Left lobe of liver (tissue), 2 donors: ENCODE results near the gene PDZRN3. TPM values are rescaled to one million over a fixed set of nuclear protein-coding genes. Genes with fewer than 3 reads are reported as not detected.
"Not testable (repeated sequence)": the region's sequence is repeated elsewhere in the genome, so short reads cannot be mapped to it uniquely, and the experiment has no call there.

Experiments used
- ATAC-seq: fragments of 200-7000 bp; cut with Tn5 transposase; one replicate; pipeline ENCODE4 v1.9.1; 2020; ENCODE audit warnings: mild to moderate bottlenecking, moderate library complexity
- DNase-seq: peaks from one replicate; pipeline ENCODE4 v3.0.0-alpha.2; 2020; ENCODE audit warnings: low spot score
- total RNA-seq: library from RNA; stranded (reverse); gene quantifications from one replicate; pipeline ENCODE4 v1.2.1, GENCODE V29; 2021
- donor health status: DM: no; HTN: no; CAD: no; lungs with moderate emphysema.
- donor health status: DM: no; HTN: yes; CAD: no.

Gene PDZRN3
- total RNA-seq, 1 donor from 2014 or later, result 1.3 TPM

DNA sequence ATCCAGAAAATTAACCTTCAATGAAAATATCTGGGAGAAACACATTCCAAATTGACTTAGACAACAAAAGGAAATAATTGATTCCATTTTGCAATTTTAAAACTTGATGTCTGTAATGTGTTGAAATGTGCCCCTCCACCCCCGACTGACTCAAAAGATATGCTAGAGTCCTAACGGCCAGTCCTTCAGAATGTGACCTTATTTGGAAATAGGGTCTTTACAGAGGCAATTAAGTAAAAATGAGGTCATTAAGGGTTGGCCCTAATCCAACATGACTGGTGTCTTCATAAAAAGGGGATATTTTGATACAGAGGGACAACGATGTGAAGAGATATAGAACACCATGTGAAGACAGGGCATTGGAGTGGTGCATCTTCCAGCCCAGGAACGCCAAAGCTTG, 153.9 kb downstream of the PDZRN3 start:
- DNase-seq, result no peak
- ATAC-seq, result no peak

DNA sequence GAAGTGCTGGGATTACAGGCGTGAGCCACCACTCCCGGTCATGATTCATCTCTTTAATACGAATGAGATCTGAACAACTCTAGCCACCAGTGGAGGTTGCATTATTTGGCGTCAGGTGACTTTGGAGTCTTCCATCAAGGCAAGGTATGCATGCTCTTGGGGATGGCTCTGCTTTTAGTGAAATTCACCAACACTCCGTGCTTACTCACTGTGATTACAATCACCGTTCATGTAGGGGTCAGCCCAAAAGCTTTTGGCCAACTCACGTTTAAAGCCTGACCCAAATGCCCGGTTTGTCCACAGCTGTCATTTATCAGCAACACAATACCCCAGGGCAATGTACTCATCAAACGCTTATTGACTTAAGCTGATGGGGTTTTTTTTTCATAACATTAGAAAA, 155.4 kb downstream of the PDZRN3 start:
- no peak for DNase-seq
- no peak for ATAC-seq

DNA sequence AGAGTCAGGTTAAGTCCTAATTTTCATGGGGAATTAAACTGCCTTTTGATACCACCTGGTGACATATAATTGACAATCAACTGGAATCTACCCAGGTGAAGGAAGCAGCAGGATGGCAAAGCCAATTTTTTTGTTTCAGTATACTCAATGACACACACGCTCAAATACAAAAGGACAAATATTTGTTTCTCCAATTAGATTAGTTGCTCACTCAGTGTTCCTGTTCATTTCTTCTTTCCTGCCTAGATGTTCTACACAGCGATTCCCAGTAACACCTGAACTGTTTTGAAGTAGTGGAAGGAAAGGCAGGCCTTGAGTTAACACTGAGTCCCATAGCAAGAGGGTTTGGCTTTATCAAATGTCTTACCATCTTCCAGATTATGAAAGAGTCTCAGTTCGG, 157.5 kb downstream of the PDZRN3 start:
- DNase-seq, result no peak
- ATAC-seq, result no peak

DNA sequence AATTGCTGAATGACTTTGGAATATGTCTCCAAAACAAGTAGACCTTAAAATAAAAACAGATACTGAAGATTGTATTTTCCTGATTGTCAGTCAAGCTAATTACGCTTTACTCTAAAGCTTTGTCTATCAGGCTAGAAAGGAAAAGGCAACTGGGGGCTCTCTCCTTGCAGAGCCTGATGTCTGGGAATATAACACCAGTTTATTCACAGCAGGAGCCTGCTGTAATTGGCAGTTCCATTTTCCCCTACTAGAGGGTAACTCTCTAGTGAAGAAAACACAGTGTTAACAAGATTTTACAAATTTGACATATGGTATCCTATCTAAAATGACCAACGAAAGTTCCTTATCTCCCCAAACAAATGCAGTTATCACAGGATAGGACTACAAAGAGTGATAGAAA, 158.8 kb downstream of the PDZRN3 start:
- ATAC-seq, result no peak
- no peak for DNase-seq

DNA sequence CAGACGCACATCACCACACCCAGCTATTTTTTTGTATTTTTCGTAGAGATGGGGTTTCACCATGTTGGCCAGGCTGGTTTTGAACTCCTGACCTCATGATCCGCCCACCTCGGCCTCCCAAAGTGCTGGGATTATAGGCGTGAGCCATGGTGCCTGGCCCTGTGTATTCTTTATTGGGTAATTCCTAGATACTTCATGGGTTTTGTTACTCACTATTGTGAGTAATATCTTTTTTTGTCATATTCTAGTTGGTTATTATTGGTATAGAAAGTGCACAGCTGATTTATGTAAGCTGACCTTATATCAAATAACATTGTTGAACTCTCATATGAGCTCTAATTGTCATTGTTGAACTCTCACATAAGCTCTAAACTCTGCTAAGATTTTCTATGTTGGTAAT, 160.6 kb downstream of the PDZRN3 start:
- ATAC-seq, DNase-seq: not testable (repeated sequence)

DNA sequence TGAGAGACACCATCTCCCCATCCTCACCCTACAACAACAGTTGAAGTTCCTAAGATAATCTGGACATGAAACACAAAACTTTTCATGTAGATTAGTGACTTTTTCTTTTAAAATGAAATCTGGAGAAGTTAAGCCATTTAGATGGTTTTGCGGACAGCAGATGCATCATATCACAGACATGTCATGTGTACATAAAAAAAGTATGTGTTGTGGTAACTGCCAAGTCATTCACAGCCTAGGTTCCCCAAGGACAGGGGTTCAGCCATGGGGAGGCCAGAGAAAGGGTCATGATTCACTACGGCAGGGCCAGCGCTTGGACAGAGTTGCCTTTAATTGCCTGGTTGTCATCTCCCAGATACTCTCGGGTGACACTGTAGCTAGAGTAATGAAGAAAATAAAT, 163.2 kb downstream of the PDZRN3 start:
- ATAC-seq (no peak), DNase-seq (no peak)

DNA sequence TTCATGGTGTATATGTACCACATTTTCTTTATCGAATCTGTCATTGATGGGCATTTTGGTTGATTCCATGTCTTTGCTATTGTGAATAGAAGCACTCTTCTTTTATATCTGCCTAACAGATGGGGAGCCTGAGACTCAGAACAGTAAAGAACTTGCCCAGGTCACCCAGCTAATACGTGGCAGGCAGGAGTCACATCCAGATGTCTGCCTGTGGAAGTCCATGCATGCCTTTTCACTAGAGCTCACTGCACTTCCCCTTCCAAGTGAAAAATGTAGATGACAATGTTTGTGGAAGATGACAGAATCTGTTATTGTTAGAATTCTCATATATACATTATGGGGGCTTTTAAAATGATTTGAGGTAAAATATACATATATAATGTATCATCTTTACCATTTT, 165.0 kb downstream of the PDZRN3 start:
- DNase-seq (no peak), ATAC-seq (no peak)

DNA sequence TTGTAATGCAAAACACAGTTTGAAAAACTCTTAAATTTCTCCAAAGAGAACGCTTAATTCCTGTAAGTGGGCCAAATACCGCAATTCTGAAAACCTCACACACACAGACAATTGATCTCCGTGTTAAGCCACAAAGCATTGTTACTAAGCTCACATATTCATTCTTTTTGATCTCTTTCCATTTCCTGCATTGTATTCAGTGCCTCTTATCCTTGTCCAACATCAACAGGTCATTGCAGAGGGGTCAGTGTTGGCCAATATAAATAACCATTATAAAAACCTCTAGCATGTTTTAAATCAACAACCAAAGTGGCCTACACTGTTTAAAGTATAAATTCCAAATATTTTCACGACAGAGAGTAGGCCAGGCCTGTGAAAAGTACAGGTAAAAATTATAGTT, 171.1 kb downstream of the PDZRN3 start:
- ATAC-seq, result no peak
- no peak for DNase-seq

DNA sequence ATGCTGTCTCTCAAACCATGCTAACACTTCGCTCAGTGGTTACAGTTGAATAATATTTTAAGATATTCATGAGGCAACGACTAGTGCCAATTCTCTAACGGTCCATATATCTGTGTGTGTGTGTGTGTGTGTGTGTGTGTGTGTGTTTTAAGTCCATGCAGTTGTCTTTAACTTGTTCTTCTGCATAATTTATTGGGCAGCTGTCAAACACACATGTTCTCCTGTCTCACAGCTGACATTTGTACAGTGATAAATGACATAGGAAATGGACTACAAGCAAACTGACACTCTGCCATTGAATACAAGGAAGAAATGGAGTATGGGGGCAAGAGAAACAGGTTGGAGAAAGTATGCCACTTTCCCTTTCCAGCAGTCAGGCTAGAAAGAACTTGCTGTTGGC, 172.0 kb downstream of the PDZRN3 start:
- no peak for ATAC-seq
- DNase-seq, result no peak

DNA sequence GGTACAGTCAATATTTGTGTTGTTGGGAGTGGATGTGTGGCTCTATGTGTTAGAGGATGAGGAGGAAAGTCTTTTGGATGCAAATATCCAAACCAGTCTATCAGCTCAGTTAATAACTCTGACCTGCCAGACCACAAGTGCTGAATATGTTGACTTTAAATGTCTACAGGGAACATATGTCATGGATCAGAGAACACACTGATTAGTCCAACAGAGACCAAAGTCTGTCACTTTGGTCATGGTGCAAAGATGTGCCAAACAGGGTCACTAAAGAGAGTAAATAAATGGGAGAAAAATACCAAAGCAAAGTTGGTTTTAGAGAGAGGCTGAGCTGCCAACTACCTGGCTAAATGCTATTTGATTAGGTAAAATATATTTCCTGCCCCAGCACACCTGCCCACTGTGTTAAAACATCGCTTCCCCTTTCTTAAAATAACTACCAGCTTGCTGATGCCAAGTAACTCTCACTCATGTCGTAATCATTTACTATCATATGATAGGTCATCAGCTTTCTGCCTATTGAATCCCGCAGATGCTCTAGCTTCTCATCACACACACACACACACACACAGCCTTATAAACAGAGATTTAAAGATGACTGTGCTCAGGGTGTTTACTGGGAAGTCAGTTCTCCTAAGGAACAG, 173.3 kb downstream of the PDZRN3 start:
- no peak for DNase-seq
- no peak for ATAC-seq

DNA sequence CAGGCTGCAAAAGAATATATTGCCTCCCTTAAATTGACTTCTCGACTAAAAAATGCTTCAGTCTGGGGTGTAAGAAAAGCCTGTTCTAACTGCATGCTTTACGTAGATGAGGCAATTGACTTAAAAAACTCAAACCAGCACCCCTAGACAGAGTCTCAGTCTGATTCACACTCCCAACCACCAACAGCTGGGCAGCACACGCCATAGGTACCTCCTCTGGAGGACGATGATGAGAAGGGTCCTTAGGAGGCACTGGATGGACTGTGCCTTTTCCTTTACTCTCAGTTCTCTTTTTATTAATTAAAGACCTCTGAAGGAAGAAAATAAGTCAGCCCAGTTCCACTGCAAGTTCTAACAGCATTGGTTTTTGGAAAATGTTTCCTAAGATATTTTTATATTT, 175.0 kb downstream of the PDZRN3 start:
- no peak for DNase-seq
- no peak for ATAC-seq

DNA sequence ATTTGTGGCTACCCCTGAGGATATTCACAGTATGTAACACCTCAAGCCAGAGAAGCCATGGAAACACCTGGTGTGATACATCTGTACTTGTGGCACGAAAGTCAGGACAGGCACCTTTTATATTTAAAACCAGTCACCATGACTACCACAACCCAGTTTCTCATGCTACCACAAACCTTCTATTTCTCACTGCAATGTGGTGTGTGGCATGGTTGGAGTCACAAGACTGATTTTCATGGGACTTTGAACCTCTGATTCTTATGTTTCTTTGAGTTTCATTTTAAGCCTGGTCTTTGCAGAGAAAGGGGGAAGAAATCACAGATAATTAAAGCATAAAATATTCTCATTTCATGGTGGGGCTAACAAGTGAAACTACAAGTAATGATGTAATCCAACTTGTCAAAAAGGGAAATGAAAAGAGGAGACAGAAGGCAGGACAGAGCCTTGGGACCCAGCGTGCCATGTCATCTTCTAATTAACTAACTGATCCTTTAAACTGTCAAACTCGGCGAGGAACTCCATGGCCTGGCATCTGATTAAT, 175.9 kb downstream of the PDZRN3 start:
- ATAC-seq (no peak), DNase-seq (no peak)

DNA sequence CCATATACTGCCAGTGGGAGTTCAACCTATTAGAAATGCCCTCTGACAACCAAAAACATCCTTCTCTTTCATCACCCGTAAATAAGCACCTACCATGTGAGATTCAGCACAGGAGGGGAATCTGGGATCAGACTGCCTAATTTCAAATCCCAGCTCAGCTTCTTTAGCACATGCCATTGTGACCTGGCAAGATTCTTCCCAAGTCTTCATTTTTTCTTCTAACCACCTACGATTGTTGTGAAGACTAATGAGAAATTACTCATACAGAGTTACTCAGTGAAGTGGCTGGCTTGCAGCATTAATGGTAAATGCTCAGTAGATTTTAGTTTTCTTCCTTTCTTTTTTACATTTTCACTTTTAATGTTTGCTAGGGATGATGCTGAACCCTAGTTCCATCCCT, 176.7 kb downstream of the PDZRN3 start:
- ATAC-seq (no peak), DNase-seq (no peak)

DNA sequence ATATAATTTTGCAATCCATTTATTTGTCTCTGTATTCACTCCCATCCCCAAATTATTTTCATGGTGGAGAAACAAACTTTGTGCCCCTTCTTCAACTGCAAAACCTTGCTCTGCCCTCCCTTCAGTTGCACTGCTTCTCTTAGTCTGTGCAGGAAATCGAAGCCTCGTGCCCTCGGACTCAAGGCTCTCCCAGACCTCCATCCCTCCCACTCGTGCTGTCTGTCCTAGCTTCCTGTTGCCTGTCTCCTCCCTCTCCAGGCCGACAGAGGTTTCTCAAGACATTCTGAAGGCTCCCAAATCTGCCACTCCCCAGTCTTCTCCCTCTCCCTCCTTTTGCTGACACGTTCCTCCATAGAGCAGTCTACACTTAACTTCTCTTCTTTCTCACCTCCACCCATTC, 177.6 kb downstream of the PDZRN3 start:
- no peak for ATAC-seq

DNA sequence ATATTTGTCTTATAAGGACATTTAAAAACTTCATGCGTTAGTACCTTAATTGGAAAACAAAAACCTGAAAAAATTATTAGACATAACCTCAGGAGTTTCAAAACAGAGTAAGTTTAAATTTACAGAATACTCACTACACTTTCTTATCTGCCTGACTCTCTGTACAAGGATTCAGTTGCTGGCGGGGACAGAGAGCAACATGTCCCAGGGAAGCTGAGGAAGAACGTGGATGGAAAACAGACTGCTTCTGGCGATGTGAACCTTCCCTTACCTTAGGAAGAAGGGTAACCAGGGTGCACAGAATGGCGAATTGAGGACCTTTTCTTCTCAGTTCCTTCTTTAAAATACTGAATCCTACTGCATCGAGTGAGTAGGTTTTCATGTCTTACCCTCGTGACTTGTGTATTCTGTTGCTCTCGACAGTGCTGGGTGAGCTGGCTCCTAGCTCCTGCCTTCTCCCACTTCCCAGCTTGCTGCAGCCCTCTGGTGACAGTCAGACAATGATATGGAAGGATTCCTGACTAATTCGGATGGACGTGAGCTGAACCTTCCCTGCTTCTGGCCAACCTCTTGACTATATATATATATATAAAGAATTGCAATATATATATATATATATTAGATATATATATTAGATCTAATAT, 178.2 kb downstream of the PDZRN3 start:
- ATAC-seq, result no peak

More for the DNA sequence above, 177.6 kb downstream of the PDZRN3 start:
- no peak for DNase-seq

DNA sequence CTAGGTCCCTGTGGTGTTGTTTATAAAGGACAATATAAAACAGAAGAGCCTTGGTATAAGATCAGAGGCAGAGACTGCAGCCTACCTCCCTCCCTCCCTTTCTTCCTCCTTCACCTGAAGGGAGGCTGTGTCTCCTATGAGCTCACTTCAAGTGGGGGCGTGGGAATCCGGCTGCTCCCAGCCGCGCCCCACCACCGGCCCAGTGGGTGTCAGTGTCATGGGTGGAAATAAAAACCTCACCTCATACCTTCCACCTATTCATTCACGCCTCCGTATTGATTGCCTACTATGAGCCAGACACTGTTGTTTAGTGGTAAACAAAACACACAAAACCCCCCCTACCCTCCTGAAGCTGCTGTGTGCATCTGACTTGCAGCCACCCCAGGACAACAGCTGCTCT, 181.9 kb downstream of the PDZRN3 start:
- no peak for ATAC-seq

More for the DNA sequence above, 178.2 kb downstream of the PDZRN3 start:
- no peak for DNase-seq

DNA sequence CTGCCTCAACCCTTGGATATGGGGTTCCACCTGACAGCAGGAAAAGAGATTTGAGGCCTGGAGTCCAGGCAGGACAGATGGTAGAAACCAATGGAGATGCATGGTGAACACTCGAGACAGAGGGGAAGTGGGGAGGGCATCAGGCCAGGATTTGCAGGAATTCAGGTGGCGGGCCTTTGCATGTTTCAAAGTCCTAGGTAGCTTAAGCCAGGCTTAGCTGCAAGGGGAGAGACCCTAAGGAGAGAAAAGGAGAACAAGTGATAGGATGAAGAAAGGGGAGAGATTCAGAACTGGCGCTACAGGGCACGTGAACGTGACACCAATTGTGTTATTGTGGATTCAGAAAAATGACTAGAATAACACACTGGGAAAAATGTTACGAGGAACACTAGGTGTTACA, 182.6 kb downstream of the PDZRN3 start:
- no peak for DNase-seq

More for the DNA sequence above, 181.9 kb downstream of the PDZRN3 start:
- DNase-seq, result no peak

DNA sequence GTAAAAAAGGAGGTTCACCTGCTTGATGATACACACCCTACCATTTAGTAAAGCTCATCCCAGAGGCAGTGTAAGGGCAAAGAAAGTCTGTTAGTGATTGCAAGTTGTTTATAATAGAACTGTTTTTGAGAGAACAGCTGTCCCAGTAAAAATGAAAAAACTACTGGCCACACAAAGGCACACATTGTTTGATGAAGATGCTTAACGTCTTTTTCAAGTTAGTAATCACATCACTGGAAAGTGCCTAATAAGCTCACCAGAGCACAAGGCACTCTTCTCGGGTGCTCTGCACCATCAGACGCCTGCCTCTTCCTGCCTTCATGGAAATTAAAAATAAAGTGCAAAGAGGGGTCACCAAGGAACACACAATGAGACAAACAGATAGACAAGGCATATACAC, 186.9 kb downstream of the PDZRN3 start:
- no peak for DNase-seq
- ATAC-seq, result no peak

More for the DNA sequence above, 182.6 kb downstream of the PDZRN3 start:
- no peak for ATAC-seq

DNA sequence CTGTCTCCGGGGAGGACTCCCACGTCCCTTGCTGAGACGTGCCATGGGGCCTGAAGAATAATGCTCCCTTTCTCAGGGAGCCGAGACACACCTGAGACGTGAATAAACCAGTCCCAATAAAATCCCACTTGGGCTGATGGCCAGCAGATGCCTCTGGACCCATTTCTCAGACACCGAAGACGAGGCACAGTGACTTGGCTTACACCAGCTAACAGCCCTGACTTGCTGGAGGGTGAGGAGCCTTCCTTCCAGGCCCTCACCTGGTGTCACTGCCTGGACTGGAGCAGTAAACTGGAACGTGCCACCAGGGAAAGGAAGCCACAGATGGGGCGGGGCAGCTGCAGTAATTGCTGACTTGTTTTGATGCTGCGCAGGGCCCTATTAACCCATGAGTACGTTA, 189.7 kb downstream of the PDZRN3 start:
- ATAC-seq (no peak), DNase-seq (no peak)

DNA sequence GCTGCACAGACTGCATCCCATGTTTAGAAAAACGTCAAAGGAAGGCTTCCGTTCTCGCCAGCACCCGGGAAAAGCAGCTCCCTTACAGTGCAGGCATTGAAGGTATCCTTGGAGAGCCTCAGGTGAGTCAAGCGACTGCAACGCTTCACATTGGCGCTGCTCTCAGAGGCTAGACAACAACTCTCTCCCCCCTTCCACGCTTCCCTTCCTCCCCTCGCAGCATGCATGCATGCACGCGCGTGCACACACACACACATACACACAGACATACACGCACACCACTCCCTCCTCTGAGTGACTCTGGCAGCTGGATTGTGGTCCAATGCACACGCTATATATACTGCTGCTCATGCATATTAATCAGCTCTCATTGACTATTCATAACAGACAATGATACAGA, 191.1 kb downstream of the PDZRN3 start:
- no peak for DNase-seq
- ATAC-seq, result no peak

DNA sequence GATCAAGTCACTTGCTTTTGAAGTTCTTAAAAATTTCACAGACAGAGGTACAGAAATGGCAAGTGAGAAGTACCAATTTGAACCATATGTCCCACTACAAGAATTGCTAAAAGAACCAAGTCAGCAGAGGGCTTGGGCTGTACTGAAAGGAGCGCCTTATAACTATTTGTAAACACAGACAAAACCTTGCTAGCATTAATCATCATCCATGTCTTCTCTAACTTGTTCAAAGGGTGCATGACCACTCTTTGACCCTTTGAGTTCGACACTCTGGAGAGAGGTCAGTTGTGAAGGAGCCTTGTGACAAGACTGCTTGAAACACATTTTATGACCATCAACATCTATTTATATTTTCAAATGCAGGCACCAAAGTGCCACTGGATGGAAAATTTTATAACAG, 191.7 kb downstream of the PDZRN3 start:
- DNase-seq (no peak), ATAC-seq (no peak)

DNA sequence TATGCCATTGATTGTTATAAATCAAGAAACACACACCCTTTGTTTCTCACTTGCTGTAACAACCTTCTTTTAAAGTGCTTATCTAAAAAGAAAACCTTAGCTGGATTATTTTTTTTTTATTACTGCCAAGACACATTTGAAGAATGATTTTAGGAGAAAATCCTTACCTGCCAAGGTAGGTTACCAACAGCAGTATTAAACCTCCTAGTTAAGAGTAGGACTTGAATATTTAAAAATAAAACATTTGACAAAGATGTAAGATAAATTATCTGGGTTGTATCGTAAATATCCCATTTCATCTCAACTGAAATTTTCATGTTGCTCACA, 192.1 kb downstream of the PDZRN3 start:
- no peak for ATAC-seq

More for the DNA sequence above, 192.1 kb downstream of the PDZRN3 start:
- DNase-seq, result no peak
